Stimulated activated CD4-positive, alpha-beta T cell treated with anti-CD3 and anti-CD28 coated beads, Interleukin-2, amount 100 ng/mL, for 24 hours (primary cell): ENCODE measurements around the gene KNG1.
A peak's percentile ranks its signal among the peaks of the same experiment; 100 is the strongest.

Experiments
- DNase-seq, 2 donors: peaks; one replicate each; pipeline ENCODE4 v3.0.0-alpha.2; 2020

The KNG1 gene

DNA sequence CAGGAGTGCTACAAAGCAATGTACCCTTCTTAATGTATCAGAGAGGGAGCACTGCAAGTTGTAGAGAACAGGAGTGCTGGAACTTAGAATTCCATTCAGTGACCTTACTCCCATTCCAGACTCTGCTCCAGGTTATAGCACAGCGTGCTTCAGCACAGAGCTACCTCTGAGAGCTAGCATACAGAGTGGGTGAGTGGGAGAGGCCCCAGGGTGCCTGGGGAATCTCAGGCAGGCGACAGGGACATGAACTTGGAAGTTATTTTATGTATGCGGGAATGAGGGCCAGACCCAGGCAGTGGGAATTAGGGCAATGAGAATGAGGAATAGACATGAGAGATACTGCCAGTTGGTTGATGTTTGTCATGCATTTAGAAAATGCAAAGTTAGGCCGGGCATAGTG is 3.7 kb upstream of the KNG1 start:
- DNase-seq, result no peak

- no peak for DNase-seq
Measured at GRCh38 chr3:186719945-186720739, 3.0 kb downstream of the KNG1 start.

DNA sequence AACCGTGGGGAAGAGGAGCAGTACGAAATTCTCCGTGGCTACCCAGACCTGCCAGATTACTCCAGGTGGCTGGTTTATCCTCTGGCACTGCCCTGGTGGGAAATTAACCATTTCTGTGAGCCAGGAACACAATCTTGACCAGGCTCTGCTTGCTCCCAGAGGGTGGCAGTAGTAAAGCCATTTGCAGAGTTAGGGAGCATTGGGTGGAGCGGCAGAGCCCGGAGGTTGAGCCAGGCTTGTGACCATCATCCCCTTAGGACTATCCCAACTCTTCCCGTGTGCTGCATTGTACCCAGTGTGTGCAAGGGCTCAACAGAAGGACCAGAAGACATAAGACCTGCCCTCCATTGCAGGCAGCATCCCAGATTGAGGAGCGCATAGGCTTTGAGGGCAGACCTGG is 5.3 kb downstream of the KNG1 start:
- no peak for DNase-seq

GRCh38 chr3:186724911-186725310 is 7.8 kb downstream of the KNG1 start:
- no peak for DNase-seq

- peak in 1 of 2 donors; percentile 27 for DNase-seq
Measured at GRCh38 chr3:186732169-186732766, 15.1 kb downstream of the KNG1 start.

DNA sequence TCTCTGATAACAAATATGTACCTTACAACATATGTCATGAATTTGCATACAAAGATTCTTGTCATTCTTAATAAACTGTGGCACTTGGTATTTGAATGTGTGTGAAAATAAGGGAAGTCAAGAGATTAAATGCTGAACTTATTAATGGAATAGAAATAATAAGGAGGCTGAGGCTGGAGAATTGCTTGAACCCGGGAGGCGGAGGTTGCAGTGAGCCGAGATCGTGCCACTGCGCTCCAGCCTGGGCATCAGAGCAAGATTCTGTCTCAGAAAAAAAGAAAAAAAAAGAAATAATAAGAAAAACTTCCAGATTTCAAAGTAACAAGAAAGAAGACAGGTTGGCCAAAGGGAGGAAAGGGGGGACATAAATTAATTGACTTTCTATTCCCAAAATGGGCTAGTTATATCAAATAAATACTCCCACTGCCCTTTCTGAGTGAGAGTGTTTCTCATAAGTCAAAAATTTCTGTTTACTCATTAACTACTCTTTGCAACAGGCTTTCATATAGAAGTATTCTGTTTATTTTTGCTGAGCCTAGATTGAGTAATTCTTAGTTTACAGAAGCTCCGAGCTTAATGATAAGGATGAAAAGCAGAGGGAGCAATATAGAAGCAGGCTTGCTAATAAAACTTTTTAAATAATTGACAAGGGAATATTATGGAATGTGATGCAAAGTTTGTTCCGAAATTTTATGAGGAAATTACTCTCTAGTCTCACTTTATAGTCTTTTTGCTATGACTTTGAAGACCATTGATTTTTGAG is 25.6 kb downstream of the KNG1 start:
- no peak for DNase-seq

DNA sequence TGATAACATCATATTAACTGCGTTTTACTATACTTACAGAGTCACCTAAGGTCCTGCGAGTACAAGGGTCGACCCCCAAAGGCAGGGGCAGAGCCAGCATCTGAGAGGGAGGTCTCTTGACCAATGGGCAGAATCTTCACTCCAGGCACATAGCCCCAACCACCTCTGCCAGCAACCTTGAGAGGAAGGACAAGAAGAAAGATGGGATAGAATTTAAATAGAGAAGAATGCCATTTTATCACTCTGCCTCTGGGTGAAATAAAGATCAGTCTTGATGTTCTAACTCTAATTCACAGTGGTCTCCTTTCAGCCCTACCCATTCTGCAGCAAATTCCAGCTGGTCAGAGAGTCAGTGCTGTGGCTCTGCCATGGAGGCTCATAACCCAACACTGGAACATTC is 26.5 kb downstream of the KNG1 start:
- no peak for DNase-seq

GRCh38 chr3:186746008-186746407 is 28.8 kb downstream of the KNG1 start:
- no peak for DNase-seq

DNA sequence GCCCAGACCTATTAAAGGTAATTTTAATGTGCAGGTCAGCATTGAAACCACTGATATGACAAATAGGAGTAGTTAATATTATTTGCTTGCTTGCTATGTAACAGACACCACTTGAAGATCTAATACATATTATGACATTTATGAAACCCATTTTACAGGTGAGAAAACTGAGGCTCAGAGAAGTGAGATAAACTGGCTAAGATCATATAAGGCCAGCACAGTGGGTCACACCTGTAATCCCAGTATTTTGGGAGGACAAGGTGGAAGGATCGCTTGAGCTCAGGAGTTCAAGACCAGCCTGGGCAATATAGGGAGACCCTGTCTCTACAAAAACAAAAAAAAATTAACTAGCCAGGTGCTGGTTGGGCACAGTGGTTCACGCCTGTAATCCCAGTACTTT is 33.2 kb downstream of the KNG1 start:
- no peak for DNase-seq

DNA sequence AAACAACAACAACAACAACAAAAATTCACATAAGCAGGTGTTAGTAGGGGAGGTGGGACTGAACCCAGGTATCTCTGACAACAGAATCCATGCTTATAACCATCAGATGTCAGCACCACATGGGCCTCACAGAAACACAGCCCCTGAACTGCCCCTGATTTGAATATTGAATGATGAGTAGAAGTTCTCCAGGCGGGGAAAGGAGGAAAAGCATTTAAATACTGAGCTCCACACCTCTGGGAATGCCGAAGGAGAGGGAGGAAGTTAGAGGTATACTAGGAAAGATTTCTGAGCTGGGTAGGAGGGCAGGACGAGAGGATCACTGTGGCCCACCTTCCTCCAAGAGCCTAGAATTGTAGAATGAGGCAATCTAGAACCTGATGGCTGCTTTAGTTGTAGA is 34.3 kb downstream of the KNG1 start:
- DNase-seq, result no peak

- DNase-seq, result no peak
Measured at GRCh38 chr3:186754006-186754405, 36.8 kb downstream of the KNG1 start.

DNA sequence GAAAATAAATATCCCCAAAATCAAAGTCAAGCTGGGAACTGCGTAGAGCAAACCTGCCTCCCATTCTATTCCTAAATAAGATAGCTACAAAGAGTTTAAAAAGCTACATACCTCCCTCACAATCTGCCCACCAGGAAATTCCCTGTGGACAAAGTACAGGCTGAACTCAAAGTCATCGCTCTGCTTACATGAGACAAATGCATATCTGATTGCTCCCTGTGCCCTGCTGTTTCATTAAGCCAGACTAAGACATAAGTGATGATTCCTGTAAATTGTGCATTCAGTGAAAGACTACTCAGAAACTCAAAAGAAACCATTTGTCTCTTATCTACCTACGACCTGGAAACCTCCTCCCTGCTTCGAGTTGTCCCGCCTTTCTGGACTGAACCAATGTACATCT is 37.7 kb downstream of the KNG1 start:
- DNase-seq, result no peak

DNA sequence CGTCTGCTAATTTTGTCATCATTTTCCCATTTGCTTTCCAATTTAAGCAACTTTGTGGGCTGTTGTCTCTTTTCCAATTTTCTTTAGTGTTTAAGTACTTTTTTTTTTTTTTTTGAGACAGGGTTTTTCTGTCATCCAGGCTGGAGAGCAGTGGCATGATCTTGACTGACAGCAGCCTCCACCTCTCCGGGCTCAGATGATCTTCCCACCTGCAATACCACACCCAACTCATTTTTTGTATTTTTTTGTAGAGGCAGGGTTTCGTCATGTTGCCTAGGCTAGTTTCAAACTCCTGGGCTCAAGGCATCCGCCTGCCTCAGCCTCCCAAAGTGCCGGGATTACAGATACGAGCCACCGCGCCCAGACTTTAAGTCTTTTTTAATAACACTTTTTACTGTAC is 40.1 kb downstream of the KNG1 start:
- DNase-seq, result no peak

- DNase-seq, result no peak
Measured at GRCh38 chr3:186757686-186758220, 40.6 kb downstream of the KNG1 start.

DNA sequence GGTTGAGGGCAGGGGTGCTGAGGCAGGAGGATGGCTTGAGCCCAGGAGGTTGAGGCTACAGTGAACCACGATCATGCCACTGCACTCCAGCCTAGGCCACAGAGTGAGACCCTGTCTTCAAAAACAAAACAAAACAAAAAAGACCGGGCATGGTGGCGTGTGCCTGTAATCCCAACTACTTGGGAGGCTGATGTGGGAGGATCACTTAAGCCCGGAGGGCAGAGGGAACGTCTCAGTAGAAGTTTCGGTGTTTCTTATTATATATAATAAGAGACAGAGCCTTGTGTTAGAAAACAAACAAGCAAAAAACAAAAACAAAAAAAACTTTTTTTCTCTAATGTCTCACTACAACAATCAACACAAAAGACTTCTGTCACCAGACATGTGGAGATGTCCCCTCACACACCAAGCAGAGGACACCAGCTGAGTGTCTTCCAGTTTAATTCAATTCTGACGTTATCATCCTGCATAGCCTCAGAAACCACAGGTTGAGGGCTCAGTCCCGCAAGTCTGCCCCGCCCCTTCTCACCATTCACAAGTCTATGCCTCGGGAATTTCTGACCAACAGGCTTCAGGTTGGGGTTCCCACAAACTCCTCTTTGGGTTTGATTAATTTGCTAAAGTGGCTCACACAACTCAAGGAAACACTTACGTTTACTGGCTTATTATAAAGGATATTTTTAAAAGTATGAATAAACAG is 42.2 kb downstream of the KNG1 start:
- no peak for DNase-seq

DNA sequence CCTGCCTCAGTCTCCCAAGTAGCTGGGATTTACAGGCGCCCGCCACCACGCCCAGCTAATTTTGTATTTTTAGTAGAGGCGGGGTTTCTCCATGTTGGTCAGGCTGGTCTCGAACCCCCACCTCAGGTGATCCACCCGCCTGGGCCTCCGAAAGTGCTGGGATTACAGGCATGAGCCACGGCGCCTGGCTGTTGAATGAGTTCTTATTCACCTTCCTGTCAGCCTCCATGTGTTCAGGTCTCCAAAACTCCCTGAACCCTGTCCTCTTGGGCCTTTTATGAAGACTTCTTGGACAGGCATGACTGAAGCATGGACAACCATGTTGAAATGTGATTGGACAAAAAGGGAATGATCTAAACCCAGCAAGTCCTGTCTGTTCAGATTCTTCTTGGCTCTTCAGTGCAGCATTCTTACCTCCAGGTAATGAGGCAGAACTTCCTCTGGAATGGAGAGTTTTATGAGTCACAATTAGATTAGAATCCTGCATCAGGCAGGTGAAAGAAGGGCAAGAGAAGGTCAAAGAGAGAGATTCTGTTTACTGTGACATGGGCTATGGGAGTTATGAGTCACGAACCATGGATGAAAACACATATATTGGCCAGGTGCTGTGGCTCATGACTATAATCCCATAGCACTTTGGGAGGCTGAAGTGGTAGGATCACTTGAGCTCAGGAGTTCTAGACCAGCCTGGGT is 43.1 kb downstream of the KNG1 start:
- no peak for DNase-seq

- DNase-seq, result no peak
Measured at GRCh38 chr3:186760897-186761447, 43.8 kb downstream of the KNG1 start.

GRCh38 chr3:186772281-186772694 is 55.1 kb downstream of the KNG1 start:
- peak in 1 of 2 donors; percentile 15 for DNase-seq

GRCh38 chr3:186772701-186773417 is 55.7 kb downstream of the KNG1 start:
- peak; percentile 70 to 74 for DNase-seq

- no peak for DNase-seq
Measured at GRCh38 chr3:186775999-186776398, 58.8 kb downstream of the KNG1 start.

DNA sequence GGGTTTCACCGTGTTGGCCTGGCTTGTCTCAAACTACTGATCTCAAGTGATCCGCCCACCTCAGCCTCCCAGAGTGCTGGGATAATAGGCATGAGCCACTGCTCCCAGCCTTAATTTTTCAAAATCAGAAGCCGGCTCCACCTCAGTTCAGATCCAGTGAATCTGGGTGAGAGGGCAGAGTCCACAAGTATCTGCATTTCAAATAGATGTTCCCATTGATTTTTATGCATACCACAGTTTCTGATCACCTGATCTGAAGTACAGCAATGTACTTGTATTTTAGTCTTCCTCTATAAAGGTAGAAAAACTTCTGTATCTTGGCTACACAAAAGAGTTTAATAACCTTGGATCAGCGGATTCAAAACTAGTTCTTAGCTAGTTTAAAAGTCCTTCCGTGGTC is 62.0 kb downstream of the KNG1 start:
- DNase-seq, result no peak
